Endodermal cell (in vitro differentiated cells): ENCODE measurements around the gene OR52I2. TPM values are rescaled to one million over a fixed set of nuclear protein-coding genes. Genes with fewer than 3 reads are reported as not detected.

Experiments
- DNase-seq: peaks from one replicate; pipeline ENCODE4 v3.0.0-alpha.2; 2017
- H3K27ac ChIP-seq: 2 replicates; pipeline ENCODE4 v1.5.1; 2013; ENCODE audit warnings: mild to moderate bottlenecking, low read depth, low read length, moderate library complexity
- H3K27me3 ChIP-seq: 2 replicates; pipeline ENCODE4 v1.6.1; 2013; ENCODE audit warnings: mild to moderate bottlenecking, low read length, moderate library complexity; ENCODE audit not compliant: insufficient read depth, control insufficient read depth, poor library complexity, severe bottlenecking
- H3K36me3 ChIP-seq: 2 replicates; pipeline ENCODE4 v1.7.0; 2013; ENCODE audit warnings: mild to moderate bottlenecking, low read length, moderate library complexity; ENCODE audit not compliant: control insufficient read depth, insufficient read depth
- H3K4me1 ChIP-seq: one replicate; pipeline ENCODE4 v1.7.0; 2013; ENCODE audit warnings: low read length; ENCODE audit not compliant: control insufficient read depth, insufficient read depth
- H3K4me3 ChIP-seq: 2 replicates; pipeline ENCODE4 v1.5.1; 2013; ENCODE audit warnings: mild to moderate bottlenecking, low read length, moderate library complexity
- H3K9ac ChIP-seq: 2 replicates; pipeline ENCODE4 v1.6.1; 2013; ENCODE audit warnings: mild to moderate bottlenecking, low read length, moderate library complexity; ENCODE audit not compliant: poor library complexity, severe bottlenecking; ENCODE audit errors: extremely low read depth
- H3K9me3 ChIP-seq: 2 replicates; pipeline ENCODE4 v1.6.1; 2013; ENCODE audit warnings: mild to moderate bottlenecking, low read length, moderate library complexity; ENCODE audit not compliant: control insufficient read depth
- H3K27ac Mint-ChIP-seq: 2 replicates; pipeline ENCODE4 v1.8.0; 2020; ENCODE audit warnings: mixed read lengths
- H3K27me3 Mint-ChIP-seq: 2 replicates; pipeline ENCODE4 v1.8.0; 2021; ENCODE audit warnings: mild to moderate bottlenecking, mixed read lengths; ENCODE audit not compliant: insufficient read depth
- H3K36me3 Mint-ChIP-seq: 2 replicates; pipeline ENCODE4 v1.8.0; 2020; ENCODE audit warnings: low read depth, mixed read lengths
- H3K4me1 Mint-ChIP-seq: 2 replicates; pipeline ENCODE4 v1.8.0; 2020; ENCODE audit warnings: mixed read lengths
- H3K4me3 Mint-ChIP-seq: 2 replicates; pipeline ENCODE4 v1.8.0; 2020; ENCODE audit warnings: mild to moderate bottlenecking, moderate library complexity, mixed read lengths
- H3K9me3 Mint-ChIP-seq: 2 replicates; pipeline ENCODE4 v1.8.0; 2020; ENCODE audit warnings: mild to moderate bottlenecking, mixed read lengths
- CTCF ChIP-seq: fragments of 200-600 bp; sonication (generic); conservative IDR thresholded peaks from 2 replicates; pipeline ENCODE4 v1.5.0; 2021; ENCODE audit warnings: antibody characterized with exemption, mild to moderate bottlenecking
- WGBS, 2 experiments: methylation state at CpG; one replicate each; pipeline versions ENCODE4 v1.1.5 to v1.1.7; 2013; ENCODE audit warnings: missing lambda C conversion rate in 2 of 2, mixed read lengths in 1 of 2; ENCODE audit not compliant: insufficient coverage in 1 of 2, insufficient read length in 1 of 2; 5-methylcytosine and 5-hydroxymethylcytosine counted together
- total RNA-seq, 2 donors: library from RNA; stranded (reverse); fragmentation: NEBNext Ultra II Directional in 1 of 2; extraction: Animal tissue kit (Norgen Biotek cat#: 25700) in 1 of 2; gene quantifications; 2 replicates in 1 of 2; 3 replicates in 1 of 2; pipeline ENCODE4 v1.2.1, GENCODE V29; 2021

The OR52I2 gene
- total RNA-seq, 2 donors from 2014 or later: not detected

- H3K9me3 ChIP-seq: no peaks in the 10 kb centered on the region
- no peak for TF ChIP-seq CTCF
- no peak overlapping the region for H3K4me3 ChIP-seq
- no peak overlapping the region for H3K4me3 Mint-ChIP-seq
- H3K4me1 ChIP-seq: no peaks in the 10 kb centered on the region
- H3K27ac ChIP-seq: no peak overlapping the region
- peaks cover 30% of the 10 kb centered on the region for H3K27me3 ChIP-seq
- H3K9me3 Mint-ChIP-seq: no peaks in the 10 kb centered on the region
- H3K27ac Mint-ChIP-seq: no peak overlapping the region
- no peaks in the 10 kb centered on the region for H3K4me1 Mint-ChIP-seq
- DNase-seq: no peak
- no peak overlapping the region for H3K9ac ChIP-seq
- H3K36me3 ChIP-seq: no peaks in the 10 kb centered on the region
- no peaks in the 10 kb centered on the region for H3K36me3 Mint-ChIP-seq
- H3K27me3 Mint-ChIP-seq: peaks cover 10% of the 10 kb centered on the region
These were observed 34.4 kb downstream of the OR52I2 start for GRCh38 chr11:4615856-4616444.

GRCh38 chr11:4619514-4619913, 38.0 kb downstream of the OR52I2 start:
- no peak overlapping the region for H3K4me3 Mint-ChIP-seq
- WGBS, 2 experiments: 92 to 96% methylated on average over 8 of the region's 9 CpGs
- no peaks in the 10 kb centered on the region for H3K36me3 Mint-ChIP-seq
- no peak for DNase-seq
- H3K9ac ChIP-seq: no peak overlapping the region
- no peaks in the 10 kb centered on the region for H3K4me1 ChIP-seq
- H3K27ac ChIP-seq: no peak overlapping the region
- no peaks in the 10 kb centered on the region for H3K9me3 Mint-ChIP-seq
- peaks cover 15% of the 10 kb centered on the region for H3K27me3 ChIP-seq
- no peak overlapping the region for H3K27ac Mint-ChIP-seq
- H3K36me3 ChIP-seq: no peaks in the 10 kb centered on the region
- no peaks in the 10 kb centered on the region for H3K9me3 ChIP-seq
- no peak for TF ChIP-seq CTCF
- no peak overlapping the region for H3K4me3 ChIP-seq
- H3K27me3 Mint-ChIP-seq: no peaks in the 10 kb centered on the region
- H3K4me1 Mint-ChIP-seq: no peaks in the 10 kb centered on the region

GRCh38 chr11:4626207-4627099, 44.9 kb downstream of the OR52I2 start:
- H3K4me3 ChIP-seq: no peak overlapping the region
- Mint-ChIP-seq H3K4me3 (no peak overlapping the region), H3K36me3 (no peaks in the 10 kb centered on the region), H3K4me1 (peaks cover 9% of the 10 kb centered on the region), H3K9me3 (peaks cover 2% of the 10 kb centered on the region), H3K27ac (no peak overlapping the region), H3K27me3 (no peaks in the 10 kb centered on the region)
- no peaks in the 10 kb centered on the region for H3K9me3 ChIP-seq
- WGBS, 2 experiments: 45 to 49% methylated on average over 11 to 15 of the region's 15 CpGs
- no peak overlapping the region for H3K9ac ChIP-seq
- H3K27ac ChIP-seq: no peak overlapping the region
- no peaks in the 10 kb centered on the region for H3K36me3 ChIP-seq
- peak; percentile 92 for DNase-seq
- no peaks in the 10 kb centered on the region for H3K4me1 ChIP-seq
- TF ChIP-seq CTCF: peak; percentile 88
- H3K27me3 ChIP-seq: no peaks in the 10 kb centered on the region
